MM.1S (cell line): Measurements from ENCODE around the gene CARD11.

Experiments
- DNase-seq: peaks from one replicate; pipeline ENCODE4 v3.0.0-alpha.2; 2015
- H2AFZ ChIP-seq: fragments of 300-600 bp; sonication (generic); 2 replicates; pipeline ENCODE4 v1.6.0; 2016; ENCODE audit warnings: antibody characterized with exemption, low read length
- H3F3A ChIP-seq: fragments of 300-600 bp; sonication (generic); 2 replicates; pipeline ENCODE4 v1.6.1; 2016; ENCODE audit warnings: mild to moderate bottlenecking, antibody characterized with exemption, low read length, moderate library complexity, mixed read lengths; ENCODE audit not compliant: insufficient read depth
- H3K27ac ChIP-seq: fragments of 300-600 bp; sonication (generic); 2 replicates; pipeline ENCODE4 v1.5.1; 2016; ENCODE audit warnings: mild to moderate bottlenecking, low read length
- H3K27me3 ChIP-seq: fragments of 300-600 bp; sonication (generic); replicated peaks from 2 replicates; pipeline ENCODE4 v1.6.0; 2016; ENCODE audit warnings: low read length; ENCODE audit not compliant: insufficient read depth
- H3K36me3 ChIP-seq: fragments of 300-600 bp; sonication (generic); replicated peaks from 2 replicates; pipeline ENCODE4 v1.6.1; 2016; ENCODE audit warnings: mild to moderate bottlenecking, low read length, mixed read lengths; ENCODE audit not compliant: insufficient read depth
- H3K4me1 ChIP-seq: fragments of 300-600 bp; sonication (generic); 2 replicates; pipeline ENCODE4 v1.6.1; 2016; ENCODE audit warnings: low read length, mixed read lengths
- H3K4me2 ChIP-seq: fragments of 300-600 bp; sonication (generic); 2 replicates; pipeline ENCODE4 v1.6.0; 2016; ENCODE audit warnings: low read depth, low read length
- H3K4me3 ChIP-seq: fragments of 300-600 bp; sonication (generic); 2 replicates; pipeline ENCODE4 v1.5.1; 2016; ENCODE audit warnings: low read length, mixed read lengths
- H3K79me2 ChIP-seq: fragments of 300-600 bp; sonication (generic); 2 replicates; pipeline ENCODE4 v1.6.1; 2016; ENCODE audit warnings: mixed run types, low read length, mixed read lengths
- H3K9ac ChIP-seq: fragments of 300-600 bp; sonication (generic); 2 replicates; pipeline ENCODE4 v1.6.1; 2016; ENCODE audit warnings: low read length, mixed read lengths
- H3K9me2 ChIP-seq: fragments of 300-600 bp; sonication (generic); replicated peaks from 2 replicates; pipeline ENCODE4 v1.6.1; 2016; ENCODE audit warnings: mild to moderate bottlenecking, low read length, mixed read lengths; ENCODE audit not compliant: insufficient read depth
- H3K9me3 ChIP-seq: fragments of 300-600 bp; sonication (generic); replicated peaks from 2 replicates; pipeline ENCODE4 v1.6.1; 2016; ENCODE audit warnings: mild to moderate bottlenecking, low read length, mixed read lengths; ENCODE audit not compliant: insufficient read depth
- H4K20me1 ChIP-seq: fragments of 300-600 bp; sonication (generic); 2 replicates; pipeline ENCODE4 v1.6.1; 2016; ENCODE audit warnings: mild to moderate bottlenecking, low read length, moderate library complexity, mixed read lengths; ENCODE audit not compliant: insufficient read depth
- CTCF ChIP-seq: fragments of 300-600 bp; sonication (generic); IDR thresholded peaks from 2 replicates; pipeline ENCODE4 v1.5.1; 2016; ENCODE audit warnings: antibody characterized with exemption, low read length, mixed read lengths
- EZH2 ChIP-seq: fragments of 300-600 bp; sonication (generic); optimal IDR thresholded peaks from 2 replicates; pipeline ENCODE3; 2017; ENCODE audit warnings: low read depth, mild to moderate bottlenecking, antibody characterized with exemption, low read length, mixed read lengths
- EZH2phosphoT487 ChIP-seq: fragments of 300-600 bp; sonication (generic); IDR thresholded peaks from 2 replicates; pipeline ENCODE4 v1.6.1; 2018; ENCODE audit warnings: antibody characterized with exemption, low read length

Gene CARD11

GRCh38 chr7:2864204-2864985 lies 179.3 kb downstream of the CARD11 start:
- Histone ChIP-seq H3K9me2 (no peaks in the 10 kb centered on the region), H2AFZ (peak overlapping the region; percentile 75), H3K4me1 (peaks cover 13% of the 10 kb centered on the region), H3K36me3 (no peaks in the 10 kb centered on the region), H3K9ac (peak overlapping the region; percentile 39; the same call in 1 of the 2 replicates), H3K4me3 (peak overlapping the region; percentile 25; the same call in 1 of the 2 replicates), H3K9me3 (no peaks in the 10 kb centered on the region), H4K20me1 (no peaks in the 10 kb centered on the region), H3K27ac (peak overlapping the region; percentile 38; the same call in 1 of the 2 replicates), H3F3A (peaks cover 4% of the 10 kb centered on the region; the same call in 1 of the 2 replicates), H3K79me2 (no peaks in the 10 kb centered on the region), H3K27me3 (no peaks in the 10 kb centered on the region), H3K4me2 (peak overlapping the region; percentile 73)
- no peak for DNase-seq
- TF ChIP-seq EZH2, result no peak
- TF ChIP-seq CTCF, result no peak
- TF ChIP-seq EZH2phosphoT487, result no peak

GRCh38 chr7:2863461-2864066 lies 180.1 kb downstream of the CARD11 start:
- Histone ChIP-seq H3K36me3 (no peaks in the 10 kb centered on the region), H3K4me3 (peak overlapping the region; percentile 25; the same call in 1 of the 2 replicates), H2AFZ (peak overlapping the region; percentile 75), H3K27ac (peak overlapping the region; percentile 38; the same call in 1 of the 2 replicates), H3K79me2 (no peaks in the 10 kb centered on the region), H4K20me1 (no peaks in the 10 kb centered on the region), H3F3A (peaks cover 4% of the 10 kb centered on the region; the same call in 1 of the 2 replicates), H3K9me3 (no peaks in the 10 kb centered on the region), H3K4me2 (peak overlapping the region; percentile 73), H3K9ac (peak overlapping the region; percentile 39; the same call in 1 of the 2 replicates), H3K27me3 (no peaks in the 10 kb centered on the region), H3K9me2 (no peaks in the 10 kb centered on the region), H3K4me1 (peaks cover 13% of the 10 kb centered on the region)
- no peak for TF ChIP-seq CTCF
- TF ChIP-seq EZH2phosphoT487, result no peak
- no peak for TF ChIP-seq EZH2
- peak; percentile 74 for DNase-seq

- no peak for DNase-seq
- H4K20me1 ChIP-seq, result no peaks in the 10 kb centered on the region
- no peaks in the 10 kb centered on the region for H3K36me3 ChIP-seq
- peaks cover 13% of the 10 kb centered on the region for H3K4me1 ChIP-seq
- no peak overlapping the region for H3K9ac ChIP-seq
- peak overlapping the region; percentile 73; the same call in 1 of the 2 replicates for H3K4me2 ChIP-seq
- H3K27ac ChIP-seq, result no peak overlapping the region
- no peaks in the 10 kb centered on the region for H3K79me2 ChIP-seq
- H3F3A ChIP-seq, result peaks cover 4% of the 10 kb centered on the region; the same call in 1 of the 2 replicates
- H3K4me3 ChIP-seq, result no peak overlapping the region
- no peaks in the 10 kb centered on the region for H3K9me3 ChIP-seq
- no peaks in the 10 kb centered on the region for H3K27me3 ChIP-seq
- peak overlapping the region; percentile 75 for H2AFZ ChIP-seq
- TF ChIP-seq CTCF, result no peak
- no peak for TF ChIP-seq EZH2phosphoT487
- no peak for TF ChIP-seq EZH2
- H3K9me2 ChIP-seq, result no peaks in the 10 kb centered on the region
These were observed 180.8 kb downstream of the CARD11 start for GRCh38 chr7:2862831-2863361.
